Activated CD8-positive, alpha-beta memory T cell treated with anti-CD3 and anti-CD28 coated beads for 1 hour (primary cell): Measurements from ENCODE around the gene ALPI.
"Not testable (repeated sequence)": the region's sequence is repeated elsewhere in the genome, so short reads cannot be mapped to it uniquely, and the experiment has no call there.

Experiments used
- DNase-seq, 2 donors: peaks; one replicate each; pipeline ENCODE4 v3.0.0-alpha.2; 2020; ENCODE audit warnings: low read depth in 1 of 2; ENCODE audit errors: extremely low read depth in 1 of 2

ALPI gene

GRCh38 chr2:232441147-232441651, 14.8 kb upstream of the ALPI start:
- DNase-seq: no peak

GRCh38 chr2:232441922-232442321, 14.0 kb upstream of the ALPI start:
- not testable (repeated sequence) for DNase-seq

GRCh38 chr2:232442431-232442830, 13.5 kb upstream of the ALPI start:
- not testable (repeated sequence) for DNase-seq

- DNase-seq: not testable (repeated sequence)
These were observed 12.9 kb upstream of the ALPI start for GRCh38 chr2:232443047-232443446.

GRCh38 chr2:232443669-232444408, 12.1 kb upstream of the ALPI start:
- DNase-seq: not testable (repeated sequence)

- DNase-seq: peak; percentile 21 to 30
These were observed 11.4 kb upstream of the ALPI start for GRCh38 chr2:232444409-232445148.

- not testable (repeated sequence) for DNase-seq
These were observed 10.6 kb upstream of the ALPI start for GRCh38 chr2:232445149-232445885.

- not testable (repeated sequence) for DNase-seq
These were observed 9.6 kb upstream of the ALPI start for GRCh38 chr2:232446266-232446777.

- DNase-seq: no peak
These were observed 8.8 kb upstream of the ALPI start for GRCh38 chr2:232447091-232447620.

- no peak for DNase-seq
These were observed 8.2 kb upstream of the ALPI start for GRCh38 chr2:232447638-232448303.

- no peak for DNase-seq
These were observed 7.7 kb upstream of the ALPI start for GRCh38 chr2:232448304-232448690.

- no peak for DNase-seq
These were observed 6.0 kb upstream of the ALPI start for GRCh38 chr2:232449964-232450363.

- DNase-seq: not testable (repeated sequence)
These were observed 4.3 kb upstream of the ALPI start for GRCh38 chr2:232451645-232452044.

- no peak for DNase-seq
These were observed 1.3 kb upstream of the ALPI start for GRCh38 chr2:232454630-232455029.

GRCh38 chr2:232456296-232457120, 555 bp downstream of the ALPI start:
- no peak for DNase-seq

- DNase-seq: no peak
These were observed 1.4 kb downstream of the ALPI start for GRCh38 chr2:232457121-232458011.

- no peak for DNase-seq
These were observed 2.2 kb downstream of the ALPI start for GRCh38 chr2:232458051-232458660.
